Measurements from ENCODE around the gene TRAF3IP3. TPM values are rescaled to one million over a fixed set of nuclear protein-coding genes. Genes with fewer than 3 reads are reported as not detected.

TRAF3IP3 gene
- total RNA-seq, 2 donors from 2014 or later, result 1.3 to 2.7 TPM

- ATAC-seq (peak; percentile 83 to 90), DNase-seq (peak; percentile 60)
- intact Hi-C loops (cut with DNase I), result no loop called here
Observed at GRCh38 chr1:209808059-209808581, 52.3 kb downstream of the TRAF3IP3 start.

- intact Hi-C loops (cut with DNase I), result no loop called here
- DNase-seq (no peak), ATAC-seq (no peak)
Observed at GRCh38 chr1:209809611-209810010, 53.8 kb downstream of the TRAF3IP3 start.

- ATAC-seq (no peak), DNase-seq (no peak)
- intact Hi-C loops (cut with DNase I), result no loop called here
Observed at GRCh38 chr1:209810783-209811182, 54.9 kb downstream of the TRAF3IP3 start.

GRCh38 chr1:209813902-209814301 lies 58.0 kb downstream of the TRAF3IP3 start:
- ATAC-seq (no peak), DNase-seq (no peak)
- intact Hi-C loops (cut with DNase I), result no loop called here

- ATAC-seq, result no peak
- no peak for DNase-seq
- intact Hi-C loops (cut with DNase I), result no loop called here
Observed at GRCh38 chr1:209815490-209815889, 59.6 kb downstream of the TRAF3IP3 start.

- no peak for ATAC-seq
- DNase-seq, result no peak
- intact Hi-C loops (cut with DNase I), result no loop called here
Observed at GRCh38 chr1:209815931-209816341, 60.1 kb downstream of the TRAF3IP3 start.

- intact Hi-C loops (cut with DNase I), result no loop called here
- ATAC-seq (no peak), DNase-seq (no peak)
Observed at GRCh38 chr1:209816923-209817322, 61.1 kb downstream of the TRAF3IP3 start.

- intact Hi-C loops (cut with DNase I), result no loop called here
- no peak for DNase-seq
- no peak for ATAC-seq
Observed at GRCh38 chr1:209817691-209818090, 61.8 kb downstream of the TRAF3IP3 start.

GRCh38 chr1:209819058-209819457 lies 63.2 kb downstream of the TRAF3IP3 start:
- no peak for DNase-seq
- ATAC-seq, result no peak
- intact Hi-C loops (cut with DNase I), result no loop called here

GRCh38 chr1:209820986-209821385 lies 65.1 kb downstream of the TRAF3IP3 start:
- DNase-seq, result no peak
- intact Hi-C loops (cut with DNase I), result loop anchor here in 1 of 2 donors (5.0 kb wide), 1 partner anchor 39 kb away; the partner anchor contains the start of gene C1orf74
- no peak for ATAC-seq

- intact Hi-C loops (cut with DNase I), result loop anchor here in 1 of 2 donors (5.0 kb wide), 1 partner anchor 40 kb away; the partner anchor contains the start of gene C1orf74
- ATAC-seq (no peak), DNase-seq (no peak)
Observed at GRCh38 chr1:209822706-209823105, 66.9 kb downstream of the TRAF3IP3 start.

GRCh38 chr1:209823143-209824041 lies 67.5 kb downstream of the TRAF3IP3 start:
- intact Hi-C loops (cut with DNase I), result loop anchor here in 1 of 2 donors (5.0 kb wide), 1 partner anchor 41 kb away; the partner anchor contains the start of gene C1orf74
- DNase-seq (no peak), ATAC-seq (peak in 1 of 2 donors; percentile 36)

GRCh38 chr1:209825591-209826434 lies 70.0 kb downstream of the TRAF3IP3 start:
- ATAC-seq, result no peak
- intact Hi-C loops (cut with DNase I), result no loop called here
- no peak for DNase-seq

GRCh38 chr1:209827384-209828262 lies 71.8 kb downstream of the TRAF3IP3 start, which contains the start of gene UTP25:
Gene UTP25, plus strand, starts transcription at chr1:209827972. Its CDS starts 92 bp downstream, at chr1:209828064.
- ATAC-seq, result peak; percentile 94 to 95
- intact Hi-C loops (cut with DNase I), result no loop called here
- peak; percentile 94 for DNase-seq

GRCh38 chr1:209829716-209830115 lies 73.9 kb downstream of the TRAF3IP3 start:
- DNase-seq (no peak), ATAC-seq (no peak)
- intact Hi-C loops (cut with DNase I), result no loop called here

GRCh38 chr1:209830722-209831121 lies 74.9 kb downstream of the TRAF3IP3 start:
- no peak for DNase-seq
- no peak for ATAC-seq
- intact Hi-C loops (cut with DNase I), result no loop called here

GRCh38 chr1:209831615-209832014 lies 75.8 kb downstream of the TRAF3IP3 start:
- intact Hi-C loops (cut with DNase I), result no loop called here
- DNase-seq (no peak), ATAC-seq (no peak)
